ENCODE results near the gene PPP1CA. TPM values are rescaled to one million over a fixed set of nuclear protein-coding genes. Genes with fewer than 3 reads are reported as not detected.
"Not testable (repeated sequence)": the region's sequence is repeated elsewhere in the genome, so short reads cannot be mapped to it uniquely, and the experiment has no call there.

The PPP1CA gene
- total RNA-seq, 1 donor from 2014 or later = 223 TPM

- Mint-ChIP-seq H3K27me3 (ENCODE audit: low read depth) (no peaks in the 10 kb centered on the region), H3K4me3 (peak within 1 kb of the TSS; percentile 89), H3K9me3 (no peaks in the 10 kb centered on the region), H3K4me1 (peaks cover 8% of the 10 kb centered on the region), H3K36me3 (ENCODE audit: low read depth) (no peaks in the 10 kb centered on the region), H3K27ac (ENCODE audit: unreplicated experiment) (peak within 1 kb of the TSS; percentile 98)
- no peak for TF ChIP-seq CTCF (conservative IDR thresholded peaks at IDR 0.05)
- DNase-seq (ENCODE audit: low read depth, low spot score) = peak; percentile 98
Observed at GRCh38 chr11:67428052-67429001, 26.7 kb upstream of the PPP1CA start, which contains the start of gene RPS6KB2. TSS of gene RPS6KB2 (plus strand) at chr11:67428494. CDS start at chr11:67428546, 52 bp downstream.

GRCh38 chr11:67427364-67427859 lies 25.8 kb upstream of the PPP1CA start:
- peaks cover 15% of the 10 kb centered on the region for H3K4me1 Mint-ChIP-seq
- not testable (repeated sequence) for DNase-seq (ENCODE audit: low read depth, low spot score); H3K9me3 Mint-ChIP-seq; H3K36me3 Mint-ChIP-seq (ENCODE audit: low read depth); H3K27me3 Mint-ChIP-seq (ENCODE audit: low read depth)
- peak overlapping the region; percentile 45 for H3K27ac Mint-ChIP-seq (ENCODE audit: unreplicated experiment)
- H3K4me3 Mint-ChIP-seq = peak overlapping the region; percentile 89

GRCh38 chr11:67423891-67424613 lies 22.4 kb upstream of the PPP1CA start:
- H3K9me3 Mint-ChIP-seq = no peaks in the 10 kb centered on the region
- no peaks in the 10 kb centered on the region for H3K36me3 Mint-ChIP-seq (ENCODE audit: low read depth)
- TF ChIP-seq CTCF (conservative IDR thresholded peaks at IDR 0.05) = no peak
- H3K4me3 Mint-ChIP-seq = no peak overlapping the region
- H3K4me1 Mint-ChIP-seq = peaks cover 18% of the 10 kb centered on the region
- H3K27ac Mint-ChIP-seq (ENCODE audit: unreplicated experiment) = no peak overlapping the region
- no peak for DNase-seq (ENCODE audit: low read depth, low spot score)
- peaks cover 5% of the 10 kb centered on the region for H3K27me3 Mint-ChIP-seq (ENCODE audit: low read depth)

GRCh38 chr11:67423466-67423865 lies 21.8 kb upstream of the PPP1CA start:
- no peak for TF ChIP-seq CTCF (conservative IDR thresholded peaks at IDR 0.05)
- H3K4me1 Mint-ChIP-seq = peaks cover 18% of the 10 kb centered on the region
- DNase-seq (ENCODE audit: low read depth, low spot score) = no peak
- H3K36me3 Mint-ChIP-seq (ENCODE audit: low read depth) = no peaks in the 10 kb centered on the region
- peaks cover 5% of the 10 kb centered on the region for H3K27me3 Mint-ChIP-seq (ENCODE audit: low read depth)
- H3K9me3 Mint-ChIP-seq = no peaks in the 10 kb centered on the region
- no peak overlapping the region for H3K27ac Mint-ChIP-seq (ENCODE audit: unreplicated experiment)
- H3K4me3 Mint-ChIP-seq = no peak overlapping the region

- TF ChIP-seq CTCF (conservative IDR thresholded peaks at IDR 0.05) = no peak
- peaks cover 14% of the 10 kb centered on the region for H3K4me1 Mint-ChIP-seq
- no peak overlapping the region for H3K27ac Mint-ChIP-seq (ENCODE audit: unreplicated experiment)
- peaks cover 5% of the 10 kb centered on the region for H3K27me3 Mint-ChIP-seq (ENCODE audit: low read depth)
- DNase-seq (ENCODE audit: low read depth, low spot score) = no peak
- no peaks in the 10 kb centered on the region for H3K9me3 Mint-ChIP-seq
- H3K36me3 Mint-ChIP-seq (ENCODE audit: low read depth) = no peaks in the 10 kb centered on the region
- H3K4me3 Mint-ChIP-seq = peak overlapping the region; percentile 31
Observed at GRCh38 chr11:67422891-67423290, 21.2 kb upstream of the PPP1CA start.
